Tibial nerve (tissue), 4 donors: Measurements from ENCODE around the gene CASP8AP2. TPM values are rescaled to one million over a fixed set of nuclear protein-coding genes. Genes with fewer than 3 reads are reported as not detected.
"Not testable (repeated sequence)": the region's sequence is repeated elsewhere in the genome, so short reads cannot be mapped to it uniquely, and the experiment has no call there.

Experiments
- DNase-seq, 2 donors: peaks; one replicate each; pipeline ENCODE4 v3.0.0-alpha.2; 2019; ENCODE audit warnings: low spot score in 2 of 2
- H3K27ac ChIP-seq, 4 donors: fragments of 200-600 bp; sonication (generic) in 3 of 4; one replicate each; pipeline ENCODE4 v1.5.1; 2017 to 2019; ENCODE audit warnings: mild to moderate bottlenecking in 1 of 4
- H3K27me3 ChIP-seq, 2 donors: fragments of 200-600 bp; sonication (generic) in 1 of 2; one replicate each; pipeline versions ENCODE4 v1.5.1 to v1.6.0; 2017 to 2019
- H3K36me3 ChIP-seq, 3 donors: fragments of 200-600 bp; sonication (generic); one replicate each; pipeline ENCODE4 v1.5.1; 2018 to 2019
- H3K4me1 ChIP-seq, 4 donors: fragments of 200-600 bp; sonication (generic) in 3 of 4; one replicate each; pipeline ENCODE4 v1.5.1; 2017 to 2019
- H3K4me3 ChIP-seq, 4 donors: fragments of 200-600 bp; sonication (generic) in 3 of 4; one replicate each; pipeline ENCODE4 v1.5.1; 2017 to 2019; ENCODE audit warnings: mild to moderate bottlenecking in 1 of 4, moderate library complexity in 1 of 4
- H3K9me3 ChIP-seq, 4 donors: fragments of 200-600 bp; sonication (generic) in 3 of 4; one replicate each; pipeline ENCODE4 v1.5.1; 2017 to 2019
- EP300 ChIP-seq, 2 donors: sonication (generic); formaldehyde crosslinking; IDR thresholded peaks; one replicate each; pipeline ENCODE4 v1.6.1; 2017; ENCODE audit warnings: antibody characterized with exemption in 2 of 2, mild to moderate bottlenecking in 1 of 2
- POLR2A ChIP-seq, 2 donors: fragments of 450-650 bp; IDR thresholded peaks; one replicate each; pipeline ENCODE4 v1.6.1; 2017; ENCODE audit warnings: antibody characterized with exemption in 2 of 2, mild to moderate bottlenecking in 2 of 2, moderate library complexity in 2 of 2
- WGBS, 2 donors: methylation state at CpG; one replicate each; pipeline ENCODE4 v1.1.5; 2018; 5-methylcytosine and 5-hydroxymethylcytosine counted together
- total RNA-seq, 4 donors: library from RNA; depleted of rRNA; stranded (reverse); fragments of >200 nt; gene quantifications; one replicate each; pipeline ENCODE4 v1.1.0, GENCODE V29; 2016
- TF ChIP-seq, protein P1 (sequence below), 5 experiments: fragments of 200-600 bp in 3 of 5; fragments of 450-650 bp in 2 of 5; sonication (generic) in 3 of 5; IDR thresholded peaks; one replicate each; pipeline ENCODE4 v1.5.1; 2016 to 2019; ENCODE audit warnings: antibody characterized with exemption in 5 of 5, mild to moderate bottlenecking in 3 of 5, moderate library complexity in 2 of 5

The CASP8AP2 gene
- total RNA-seq, 4 donors from 2014 or later: 17.4 to 21.4 (median 18.9) TPM

DNA sequence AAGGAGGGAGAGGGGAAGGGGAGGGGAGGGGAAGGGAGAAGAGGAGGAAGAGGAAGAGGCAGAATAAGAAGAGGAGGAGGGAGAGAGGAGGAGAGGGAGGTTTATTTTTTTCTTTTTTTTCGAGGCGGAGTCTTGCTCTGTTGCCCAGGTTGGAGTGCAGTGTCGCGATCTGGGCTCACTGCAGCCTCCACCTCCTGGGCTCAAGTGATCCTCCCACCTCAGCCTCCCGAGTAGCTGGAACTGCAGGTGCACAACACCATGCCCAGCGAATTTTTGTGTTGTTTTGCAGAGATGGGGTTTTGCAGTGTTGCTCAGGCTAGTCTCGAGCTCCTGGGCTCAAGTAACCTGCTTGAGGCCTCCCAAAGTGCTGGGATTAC is 58.4 kb downstream of the CASP8AP2 start:
- 87 to 92% methylated on average over 7 of the region's 7 CpGs for WGBS, 2 donors
- Histone ChIP-seq H3K36me3 (no peaks in the 10 kb centered on the region), H3K4me3 (no peak overlapping the region), H3K27ac (no peak overlapping the region), H3K9me3 (peaks cover 0 to 6% (median 0%) of the 10 kb centered on the region in 4 donors), H3K27me3 (peaks cover 0 to 41% of the 10 kb centered on the region in 2 donors), H3K4me1 (no peaks in the 10 kb centered on the region)
- no peak for DNase-seq
- TF ChIP-seq POLR2A (IDR thresholded peaks at IDR 0.05) (no peak), EP300 (IDR thresholded peaks at IDR 0.05) (no peak)
- TF ChIP-seq, protein P1, sequence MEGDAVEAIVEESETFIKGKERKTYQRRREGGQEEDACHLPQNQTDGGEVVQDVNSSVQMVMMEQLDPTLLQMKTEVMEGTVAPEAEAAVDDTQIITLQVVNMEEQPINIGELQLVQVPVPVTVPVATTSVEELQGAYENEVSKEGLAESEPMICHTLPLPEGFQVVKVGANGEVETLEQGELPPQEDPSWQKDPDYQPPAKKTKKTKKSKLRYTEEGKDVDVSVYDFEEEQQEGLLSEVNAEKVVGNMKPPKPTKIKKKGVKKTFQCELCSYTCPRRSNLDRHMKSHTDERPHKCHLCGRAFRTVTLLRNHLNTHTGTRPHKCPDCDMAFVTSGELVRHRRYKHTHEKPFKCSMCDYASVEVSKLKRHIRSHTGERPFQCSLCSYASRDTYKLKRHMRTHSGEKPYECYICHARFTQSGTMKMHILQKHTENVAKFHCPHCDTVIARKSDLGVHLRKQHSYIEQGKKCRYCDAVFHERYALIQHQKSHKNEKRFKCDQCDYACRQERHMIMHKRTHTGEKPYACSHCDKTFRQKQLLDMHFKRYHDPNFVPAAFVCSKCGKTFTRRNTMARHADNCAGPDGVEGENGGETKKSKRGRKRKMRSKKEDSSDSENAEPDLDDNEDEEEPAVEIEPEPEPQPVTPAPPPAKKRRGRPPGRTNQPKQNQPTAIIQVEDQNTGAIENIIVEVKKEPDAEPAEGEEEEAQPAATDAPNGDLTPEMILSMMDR (IDR thresholded peaks at IDR 0.05): no peak

DNA sequence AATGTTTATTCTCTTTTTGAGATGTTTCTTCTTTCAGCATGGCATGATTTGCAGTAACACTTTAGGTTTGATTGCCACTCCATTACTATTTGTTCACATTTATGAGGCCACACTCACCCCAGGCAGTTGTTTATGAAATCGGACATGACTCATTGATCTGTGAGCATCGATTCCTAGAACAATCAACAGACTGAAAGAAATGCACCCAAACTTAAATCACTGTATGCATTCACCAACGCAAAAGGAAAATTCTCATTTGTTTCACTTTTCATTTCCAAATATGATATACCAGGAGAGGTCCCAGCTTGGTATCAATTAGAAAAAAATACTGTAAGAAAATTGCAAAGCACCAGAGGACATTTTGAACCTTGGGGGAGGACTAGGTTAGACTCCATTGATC is 59.2 kb downstream of the CASP8AP2 start:
- TF ChIP-seq, protein P1 (IDR thresholded peaks at IDR 0.05): no peak
- TF ChIP-seq EP300 (IDR thresholded peaks at IDR 0.05): no peak
- no peak for TF ChIP-seq POLR2A (IDR thresholded peaks at IDR 0.05)
- WGBS, 2 donors: 69 to 80% methylated on average over 3 of the region's 3 CpGs
- Histone ChIP-seq H3K36me3 (no peaks in the 10 kb centered on the region), H3K4me3 (no peak overlapping the region), H3K27me3 (peaks cover 0 to 47% of the 10 kb centered on the region in 2 donors), H3K27ac (no peak overlapping the region), H3K4me1 (no peaks in the 10 kb centered on the region), H3K9me3 (peaks cover 0 to 6% (median 0%) of the 10 kb centered on the region in 4 donors)
- DNase-seq: no peak

DNA sequence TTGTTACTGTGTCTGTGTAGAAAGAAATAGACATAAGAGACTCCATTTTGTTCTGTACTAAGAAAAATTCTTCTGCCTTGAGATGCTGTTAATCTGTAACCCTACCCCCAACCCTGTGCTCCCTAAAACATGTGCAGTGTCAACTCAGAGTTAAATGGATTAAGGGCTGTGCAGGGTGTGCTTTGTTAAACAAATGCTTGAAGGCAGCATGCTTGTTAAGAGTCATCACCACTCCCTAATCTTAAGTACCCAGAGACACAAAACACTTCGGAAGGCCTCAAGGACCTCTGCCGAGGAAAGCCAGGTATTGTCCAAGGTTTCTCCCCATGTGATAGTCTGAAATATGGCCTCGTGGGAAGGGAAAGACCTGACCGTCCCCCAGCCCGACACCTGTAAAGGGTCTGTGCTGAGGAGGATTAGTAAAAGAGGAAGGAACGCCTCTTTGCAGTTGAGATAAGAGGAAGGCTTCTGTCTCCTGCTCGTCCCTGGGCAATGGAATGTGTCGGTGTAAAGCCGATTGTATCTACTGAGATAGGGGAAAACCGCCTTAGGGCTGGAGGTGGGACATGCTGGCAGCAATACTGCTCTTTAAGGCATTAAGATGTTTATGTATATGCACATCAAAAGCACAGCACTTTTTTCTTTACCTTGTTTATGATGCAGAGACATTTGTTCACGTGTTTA is 61.3 kb downstream of the CASP8AP2 start:
- not testable (repeated sequence) for H3K9me3 ChIP-seq, DNase-seq, H3K36me3 ChIP-seq, H3K4me1 ChIP-seq, H3K27ac ChIP-seq, H3K4me3 ChIP-seq
- 5 to 8% methylated on average over 11 of the region's 11 CpGs for WGBS, 2 donors
- peaks cover 0 to 52% of the 10 kb centered on the region in 2 donors for H3K27me3 ChIP-seq

DNA sequence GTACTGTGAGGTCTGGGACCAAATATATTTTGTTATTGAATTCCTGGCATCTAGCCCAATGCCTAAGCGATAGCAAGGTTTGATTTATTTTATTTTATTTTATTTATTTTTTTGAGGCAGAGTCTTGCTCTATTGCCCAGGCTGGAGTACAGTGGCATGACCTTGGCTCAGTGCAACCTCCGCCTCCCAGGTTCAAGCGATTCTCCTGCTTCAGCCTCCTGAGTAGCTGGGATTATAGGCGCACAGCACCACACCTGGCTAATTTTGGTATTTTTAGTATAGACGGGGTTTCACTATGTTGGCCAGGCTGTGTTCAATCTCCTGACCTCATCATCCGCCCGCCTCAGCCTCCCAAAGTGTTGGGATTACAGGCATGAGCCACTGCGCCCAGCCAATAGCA is 62.9 kb downstream of the CASP8AP2 start:
- peaks cover 0 to 49% of the 10 kb centered on the region in 2 donors for H3K27me3 ChIP-seq
- not testable (repeated sequence) for H3K36me3 ChIP-seq, DNase-seq, H3K9me3 ChIP-seq, H3K27ac ChIP-seq, H3K4me3 ChIP-seq, H3K4me1 ChIP-seq
- WGBS, 2 donors: 75 to 87% methylated on average over 8 of the region's 8 CpGs

DNA sequence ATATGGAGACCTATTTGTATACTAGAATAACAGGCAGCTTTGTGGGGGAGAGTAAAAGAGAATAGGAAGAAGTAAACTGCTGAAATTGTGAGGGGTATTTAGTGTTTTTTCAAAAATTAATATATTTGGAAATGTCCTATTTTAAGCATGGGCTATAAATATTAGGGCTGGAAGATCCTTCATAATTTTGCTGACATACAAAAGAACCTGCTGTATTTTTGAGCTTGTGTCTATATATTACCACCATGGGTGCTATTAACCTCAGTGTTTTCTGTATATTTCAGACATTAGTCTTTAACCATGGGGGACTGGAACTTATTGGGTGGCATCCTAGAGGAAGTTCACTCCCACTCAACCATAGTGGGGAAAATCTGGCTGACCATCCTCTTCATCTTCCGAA is 64.5 kb downstream of the CASP8AP2 start, which contains the start of gene GJA10:
Gene GJA10 (plus strand): TSS at position 301 of the 400 bp plus-strand sequence. CDS start 0 bp downstream, at position 301.
- WGBS, 2 donors: 82 to 94% methylated on average over 1 of the region's 1 CpG
- no peaks in the 10 kb centered on the region for H3K36me3 ChIP-seq
- TF ChIP-seq EP300 (IDR thresholded peaks at IDR 0.05) (no peak), POLR2A (IDR thresholded peaks at IDR 0.05) (no peak)
- TF ChIP-seq, protein P1 (IDR thresholded peaks at IDR 0.05): no peak

DNA sequence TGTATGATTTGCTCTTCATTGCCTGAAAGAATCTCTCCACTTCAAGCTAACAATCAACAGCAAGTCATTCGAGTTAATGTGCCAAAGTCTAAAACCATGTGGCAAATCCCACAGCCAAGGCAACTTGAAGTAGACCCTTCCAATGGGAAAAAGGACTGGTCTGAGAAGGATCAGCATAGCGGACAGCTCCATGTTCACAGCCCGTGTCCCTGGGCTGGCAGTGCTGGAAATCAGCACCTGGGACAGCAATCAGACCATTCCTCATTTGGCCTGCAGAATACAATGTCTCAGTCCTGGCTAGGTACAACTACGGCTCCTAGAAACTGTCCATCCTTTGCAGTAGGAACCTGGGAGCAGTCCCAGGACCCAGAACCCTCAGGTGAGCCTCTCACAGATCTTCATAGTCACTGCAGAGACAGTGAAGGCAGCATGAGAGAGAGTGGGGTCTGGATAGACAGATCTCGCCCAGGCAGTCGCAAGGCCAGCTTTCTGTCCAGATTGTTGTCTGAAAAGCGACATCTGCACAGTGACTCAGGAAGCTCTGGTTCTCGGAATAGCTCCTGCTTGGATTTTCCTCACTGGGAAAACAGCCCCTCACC is 65.7 kb downstream of the CASP8AP2 start:
- TF ChIP-seq EP300 (IDR thresholded peaks at IDR 0.05): no peak
- TF ChIP-seq, protein P1 (IDR thresholded peaks at IDR 0.05): no peak
- no peak for TF ChIP-seq POLR2A (IDR thresholded peaks at IDR 0.05)
- DNase-seq: no peak
- H3K27me3 ChIP-seq: peaks cover 0 to 32% of the 10 kb centered on the region in 2 donors
- 47 to 49% methylated on average over 7 to 8 of the region's 8 CpGs for WGBS, 2 donors
- no peak overlapping the region for H3K27ac ChIP-seq
- H3K9me3 ChIP-seq: no peaks in the 10 kb centered on the region
- H3K4me3 ChIP-seq: no peak overlapping the region
- H3K36me3 ChIP-seq: no peaks in the 10 kb centered on the region
- H3K4me1 ChIP-seq: no peaks in the 10 kb centered on the region

More for the DNA sequence above, 64.5 kb downstream of the CASP8AP2 start, which contains the start of gene GJA10:
- no peak for DNase-seq
- H3K4me1 ChIP-seq: no peaks in the 10 kb centered on the region
- H3K4me3 ChIP-seq: no peak within 1 kb of the TSS
- no peak within 1 kb of the TSS for H3K27ac ChIP-seq
- peaks cover 0 to 33% of the 10 kb centered on the region in 2 donors for H3K27me3 ChIP-seq
- no peaks in the 10 kb centered on the region for H3K9me3 ChIP-seq

DNA sequence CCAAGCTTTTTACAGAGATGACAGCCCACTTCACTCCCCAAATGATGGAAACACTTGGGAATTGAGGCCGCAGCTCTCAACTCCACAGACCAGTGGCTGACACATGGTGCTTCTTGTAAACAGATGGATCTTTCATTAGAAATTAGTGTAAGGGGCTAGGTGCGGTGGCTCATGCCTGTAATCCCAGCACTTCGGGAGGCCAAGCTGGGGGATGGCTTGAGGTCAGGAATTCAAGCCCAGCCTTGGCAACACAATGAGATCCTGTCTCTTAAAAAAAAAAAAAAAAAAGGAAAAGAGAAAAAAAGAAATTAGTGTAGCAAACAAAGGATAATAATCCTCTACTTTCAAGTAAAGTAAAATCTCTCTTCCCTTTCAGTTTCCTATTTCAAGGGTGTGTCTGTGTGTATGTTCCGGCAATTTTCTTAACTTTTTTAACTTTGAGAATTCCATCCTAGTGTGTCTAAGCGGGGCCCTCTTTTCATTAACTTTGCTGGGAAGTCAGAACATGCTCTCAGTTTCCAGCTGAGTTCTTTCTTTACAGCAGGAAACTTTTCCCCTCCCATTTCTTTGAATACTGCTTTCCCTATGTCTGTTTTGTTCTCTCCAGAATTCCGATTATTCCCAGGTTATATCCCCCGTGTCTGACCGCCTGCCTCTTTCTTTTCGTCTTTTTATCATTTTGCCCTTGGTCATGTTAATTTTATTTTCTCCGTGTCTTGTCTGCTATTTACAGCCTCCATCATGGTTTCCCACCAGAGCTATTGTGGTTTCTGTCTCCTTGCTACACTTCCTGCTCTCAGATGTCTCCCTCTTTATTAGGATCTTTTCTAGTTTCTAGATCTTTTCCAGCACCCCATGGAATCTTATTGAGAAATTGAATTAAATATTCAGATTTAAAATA is 80.6 kb downstream of the CASP8AP2 start:
- not testable (repeated sequence) for H3K27ac ChIP-seq, H3K4me1 ChIP-seq, H3K9me3 ChIP-seq, H3K36me3 ChIP-seq, DNase-seq, H3K27me3 ChIP-seq, H3K4me3 ChIP-seq
- WGBS, 2 donors: 36 to 37% methylated on average over 10 of the region's 10 CpGs
